Measurements from ENCODE around the gene HELZ.

HELZ gene

GRCh38 chr17:67021196-67021595 lies 223.8 kb downstream of the HELZ start:
- DNase-seq, result no peak

Data from hematopoietic multipotent progenitor cell treated with erythropoietin and hydrocortisone succinate and interleukin-3 and kit ligand, for 4 days (in vitro differentiated cells).